HepG2 (cell line): Measurements from ENCODE around the gene SPARC. TPM values are rescaled to one million over a fixed set of nuclear protein-coding genes. Genes with fewer than 3 reads are reported as not detected.

Experiments
- ATF1 ChIP-seq: IDR thresholded peaks from 2 replicates; pipeline ENCODE4 v1.6.1; 2016; ENCODE audit warnings: mild to moderate bottlenecking, control low read depth
- ATF3 ChIP-seq: sonication (generic); formaldehyde crosslinking; IDR thresholded peaks from 2 replicates; pipeline ENCODE4 v1.4.0; 2020; ENCODE audit warnings: missing genetic modification reagents
- ATF4 ChIP-seq, 2 experiments: fragments of 450-650 bp in 1 of 2; sonication (generic) in 1 of 2; formaldehyde crosslinking; IDR thresholded peaks; 2 replicates each; pipeline versions ENCODE4 v1.5.0 to v1.8.0; 2020 to 2022; ENCODE audit warnings: mild to moderate bottlenecking in 1 of 2, missing genetic modification reagents in 1 of 2
- FOXP1 ChIP-seq, 2 experiments: fragments of 450-650 bp in 1 of 2; IDR thresholded peaks; 2 replicates each; pipeline ENCODE4 v1.6.1; 2017 to 2018; ENCODE audit warnings: antibody characterized with exemption in 1 of 2
- GABPA ChIP-seq, 2 experiments: IDR thresholded peaks; 2 replicates each; pipeline ENCODE4 v1.6.1; 2011 to 2016; ENCODE audit warnings: low read depth in 2 of 2, low read length in 1 of 2, missing biosample characterization in 1 of 2, missing genetic modification characterization in 1 of 2
- ISL2 ChIP-seq: sonication (generic); formaldehyde crosslinking; IDR thresholded peaks from 2 replicates; pipeline ENCODE4 v1.5.0; 2020; ENCODE audit warnings: missing genetic modification reagents
- MAFK ChIP-seq, 2 experiments: IDR thresholded peaks in 1 of 2; conservative IDR thresholded peaks in 1 of 2; 2 replicates each; pipeline ENCODE4 v1.6.1; 2011; ENCODE audit warnings: improper control_type of control experiment in 2 of 2, low read length in 2 of 2
- MYNN ChIP-seq: sonication (generic); formaldehyde crosslinking; IDR thresholded peaks from 2 replicates; pipeline ENCODE4 v1.4.0; 2020; ENCODE audit warnings: mild to moderate bottlenecking, low read depth, missing genetic modification reagents
- POGZ ChIP-seq: sonication (generic); formaldehyde crosslinking; IDR thresholded peaks from 2 replicates; pipeline ENCODE4 v1.4.0; 2020; ENCODE audit warnings: mild to moderate bottlenecking, missing genetic modification reagents
- PPARG ChIP-seq: conservative IDR thresholded peaks from 2 replicates; pipeline ENCODE4 v1.6.1; 2016; ENCODE audit warnings: missing biosample characterization, missing genetic modification reagents
- RCOR2 ChIP-seq: IDR thresholded peaks from 2 replicates; pipeline ENCODE4 v1.6.1; 2016; ENCODE audit warnings: missing biosample characterization, missing genetic modification reagents
- RXRB ChIP-seq: IDR thresholded peaks from 2 replicates; pipeline ENCODE4 v1.6.1; 2016; ENCODE audit warnings: borderline replicate concordance, missing genetic modification reagents, missing compliant biosample characterization
- SIX4 ChIP-seq: sonication (generic); formaldehyde crosslinking; IDR thresholded peaks from 2 replicates; pipeline ENCODE4 v1.4.0; 2020; ENCODE audit warnings: missing genetic modification reagents
- SKI ChIP-seq: fragments of 450-650 bp; IDR thresholded peaks from one replicate; pipeline ENCODE4 v1.6.1; 2018; ENCODE audit warnings: mild to moderate bottlenecking; ENCODE audit not compliant: partially characterized antibody
- SMARCE1 ChIP-seq: fragments of 450-650 bp; IDR thresholded peaks from 2 replicates; pipeline ENCODE4 v1.6.1; 2017; ENCODE audit warnings: borderline replicate concordance
- SNAPC4 ChIP-seq: sonication (generic); formaldehyde crosslinking; IDR thresholded peaks from 2 replicates; pipeline ENCODE4 v1.4.0; 2020; ENCODE audit warnings: mild to moderate bottlenecking, missing genetic modification reagents
- ZC3H4 ChIP-seq: sonication (generic); formaldehyde crosslinking; IDR thresholded peaks from 2 replicates; pipeline ENCODE4 v1.4.0; 2020; ENCODE audit warnings: missing genetic modification reagents, borderline replicate concordance
- ZKSCAN8 ChIP-seq: IDR thresholded peaks from 2 replicates; pipeline ENCODE4 v1.6.1; 2016; ENCODE audit warnings: borderline replicate concordance, missing genetic modification reagents, missing compliant biosample characterization
- ZNF326 ChIP-seq: sonication (generic); formaldehyde crosslinking; IDR thresholded peaks from 2 replicates; pipeline ENCODE4 v1.4.0; 2020; ENCODE audit warnings: missing genetic modification reagents, borderline replicate concordance
- ZNF362 ChIP-seq: sonication (generic); formaldehyde crosslinking; IDR thresholded peaks from 2 replicates; pipeline ENCODE4 v1.4.0; 2020; ENCODE audit warnings: missing genetic modification reagents, mild to moderate bottlenecking, borderline replicate concordance
- ZNF547 ChIP-seq: sonication (generic); formaldehyde crosslinking; IDR thresholded peaks from 2 replicates; pipeline ENCODE4 v1.5.1; 2020; ENCODE audit warnings: mild to moderate bottlenecking, missing genetic modification reagents
- ZNF614 ChIP-seq: IDR thresholded peaks from 2 replicates; pipeline ENCODE4 v1.6.1; 2018; ENCODE audit warnings: missing biosample characterization, missing genetic modification reagents, inconsistent platforms, borderline replicate concordance
- polyA plus RNA-seq, 8 experiments: library from polyadenylated mRNA; depleted of rRNA in 3 of 8; stranded (reverse) in 7 of 8; unstranded in 1 of 8; fragments of >200 nt; fragmentation: Illumina TruSeq in 4 of 8; extraction: Trizol in 4 of 8; gene quantifications; 2 replicates each; pipeline versions ENCODE4 v1.2.1 to v1.2.3, GENCODE V29; 2011 to 2016; ENCODE audit warnings: low read depth in 4 of 8, missing spikeins in 1 of 8, mixed read lengths in 1 of 8; ENCODE audit not compliant: insufficient read depth in 1 of 8
- total RNA-seq, 5 experiments: library from RNA; depleted of rRNA; stranded (reverse); fragments of >200 nt; fragmentation: Illumina TruSeq; extraction: Trizol; gene quantifications; 2 replicates each; pipeline ENCODE4 v1.2.3, GENCODE V29; 2016; ENCODE audit warnings: low read depth in 1 of 5

The SPARC gene
- total and polyA plus RNA-seq, 2 of the 13 experiments (the other 11 are each of a cell fraction or from before 2014, with no cell fraction given) = 76.7 to 192 TPM

GRCh38 chr5:151617841-151618710, 68.6 kb downstream of the SPARC start (continued):
- TF ChIP-seq ZC3H4 = no peak
- TF ChIP-seq SIX4 = peak; percentile 44; the same call in 1 of the 2 replicates
- TF ChIP-seq ZNF547 = no peak
- no peak for TF ChIP-seq SNAPC4 (CRISPR knock-in tag)
- peak; percentile 86 for TF ChIP-seq ATF3 (CRISPR knock-in tag)
- peak; percentile 94 for TF ChIP-seq ISL2 (CRISPR knock-in tag)
- 0 out of 2 replicates have a peak, but pooled peaks have one; percentile 39 for TF ChIP-seq FOXP1 (IDR thresholded peaks at IDR 0.05)
- TF ChIP-seq FOXP1 (CRISPR knock-in tag; IDR thresholded peaks at IDR 0.05) = peak; percentile 81
- peak in 1 of 2 experiments; percentile 67; a peak in 2 of 4 replicates for TF ChIP-seq ATF4 (CRISPR knock-in tag; IDR thresholded peaks at IDR 0.05)
- TF ChIP-seq ZNF362 (CRISPR knock-in tag) = peak; percentile 65; the same call in 1 of the 2 replicates
- TF ChIP-seq SMARCE1 = peak; percentile 75; the same call in 1 of the 2 replicates
- no peak for TF ChIP-seq PPARG
- TF ChIP-seq RXRB = peak; percentile 80
- peak; percentile 42; the same call in 1 of the 2 replicates for TF ChIP-seq ATF1 (CRISPR knock-in tag)
- peak; percentile 78 for TF ChIP-seq RCOR2 (CRISPR knock-in tag)
- TF ChIP-seq MYNN (CRISPR knock-in tag) = no peak
- TF ChIP-seq ZNF326 (CRISPR knock-in tag) = no peak
- peak in 1 of 2 experiments; percentile 10; a peak in 2 of 4 replicates for TF ChIP-seq MAFK (conservative IDR thresholded peaks at IDR 0.05 in 1 of 2, IDR thresholded peaks at IDR 0.05 in 1 of 2; ENCODE audit: low read length in 2 of 2)
- peak; percentile 67; the same call in 1 of the 2 replicates for TF ChIP-seq ZKSCAN8
- TF ChIP-seq ZNF614 (CRISPR knock-in tag) = peak; percentile 62; the same call in 1 of the 2 replicates
- peak; percentile 96 for TF ChIP-seq SKI
- TF ChIP-seq GABPA (IDR thresholded peaks at IDR 0.05; ENCODE audit: low read depth, low read length) = no peak
- peak; percentile 23; the same call in 1 of the 2 replicates for TF ChIP-seq GABPA (CRISPR knock-in tag; IDR thresholded peaks at IDR 0.05; ENCODE audit: low read depth)
- TF ChIP-seq POGZ (CRISPR knock-in tag) = 0 out of 2 replicates have a peak, but pooled peaks have one; percentile 29
